ENCODE data around the gene GLRA3.
"Not testable (repeated sequence)": the region's sequence is repeated elsewhere in the genome, so short reads cannot be mapped to it uniquely, and the experiment has no call there.

DNA sequence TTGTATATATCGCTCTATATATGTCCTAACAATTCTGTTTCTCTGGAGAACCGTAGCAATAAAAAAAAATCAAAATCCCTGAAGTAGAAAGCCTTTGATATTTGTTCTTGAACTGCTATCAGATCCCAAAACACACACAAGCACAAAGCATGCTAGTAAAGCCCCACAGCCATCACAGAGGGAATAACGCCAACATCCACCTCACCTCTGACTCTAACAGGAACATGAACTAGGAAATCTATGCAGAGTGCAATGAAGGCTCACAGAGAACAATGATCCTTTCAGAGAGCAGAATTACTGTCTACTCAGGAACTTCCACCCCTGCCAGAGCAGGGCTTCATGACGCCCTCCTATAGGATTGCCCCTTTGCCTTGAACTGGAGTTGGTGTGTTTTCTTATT is 44.1 kb upstream of the GLRA3 start:
- TF ChIP-seq, protein P1, sequence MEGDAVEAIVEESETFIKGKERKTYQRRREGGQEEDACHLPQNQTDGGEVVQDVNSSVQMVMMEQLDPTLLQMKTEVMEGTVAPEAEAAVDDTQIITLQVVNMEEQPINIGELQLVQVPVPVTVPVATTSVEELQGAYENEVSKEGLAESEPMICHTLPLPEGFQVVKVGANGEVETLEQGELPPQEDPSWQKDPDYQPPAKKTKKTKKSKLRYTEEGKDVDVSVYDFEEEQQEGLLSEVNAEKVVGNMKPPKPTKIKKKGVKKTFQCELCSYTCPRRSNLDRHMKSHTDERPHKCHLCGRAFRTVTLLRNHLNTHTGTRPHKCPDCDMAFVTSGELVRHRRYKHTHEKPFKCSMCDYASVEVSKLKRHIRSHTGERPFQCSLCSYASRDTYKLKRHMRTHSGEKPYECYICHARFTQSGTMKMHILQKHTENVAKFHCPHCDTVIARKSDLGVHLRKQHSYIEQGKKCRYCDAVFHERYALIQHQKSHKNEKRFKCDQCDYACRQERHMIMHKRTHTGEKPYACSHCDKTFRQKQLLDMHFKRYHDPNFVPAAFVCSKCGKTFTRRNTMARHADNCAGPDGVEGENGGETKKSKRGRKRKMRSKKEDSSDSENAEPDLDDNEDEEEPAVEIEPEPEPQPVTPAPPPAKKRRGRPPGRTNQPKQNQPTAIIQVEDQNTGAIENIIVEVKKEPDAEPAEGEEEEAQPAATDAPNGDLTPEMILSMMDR (IDR thresholded peaks at IDR 0.05; ENCODE audit: extremely low read depth in 1 of 2, insufficient read depth in 1 of 2, low read depth in 1 of 2, low read length in 2 of 2): not testable (repeated sequence)
- TF ChIP-seq POLR2A (IDR thresholded peaks at IDR 0.05; ENCODE audit: low read depth, low read length); EZH2 (IDR thresholded peaks at IDR 0.05; ENCODE audit: borderline replicate concordance, low read depth, low read length, severe bottlenecking): not testable (repeated sequence)
